Mucosa of gallbladder (tissue), 1 donor: ENCODE results near the gene KCTD13. TPM values are rescaled to one million over a fixed set of nuclear protein-coding genes. Genes with fewer than 3 reads are reported as not detected.
"Not testable (repeated sequence)": the region's sequence is repeated elsewhere in the genome, so short reads cannot be mapped to it uniquely, and the experiment has no call there.

Source experiments
- DNase-seq: peaks from one replicate; pipeline ENCODE4 v3.0.0-alpha.2; 2020; ENCODE audit warnings: low spot score
- total RNA-seq: library from RNA; stranded (reverse); gene quantifications from one replicate; pipeline ENCODE4 v1.2.1, GENCODE V29; 2021
- donor health status: DM: no; HTN: no; CAD: no.

Gene KCTD13
- total RNA-seq, 1 donor from 2014 or later = 28.4 TPM

DNA sequence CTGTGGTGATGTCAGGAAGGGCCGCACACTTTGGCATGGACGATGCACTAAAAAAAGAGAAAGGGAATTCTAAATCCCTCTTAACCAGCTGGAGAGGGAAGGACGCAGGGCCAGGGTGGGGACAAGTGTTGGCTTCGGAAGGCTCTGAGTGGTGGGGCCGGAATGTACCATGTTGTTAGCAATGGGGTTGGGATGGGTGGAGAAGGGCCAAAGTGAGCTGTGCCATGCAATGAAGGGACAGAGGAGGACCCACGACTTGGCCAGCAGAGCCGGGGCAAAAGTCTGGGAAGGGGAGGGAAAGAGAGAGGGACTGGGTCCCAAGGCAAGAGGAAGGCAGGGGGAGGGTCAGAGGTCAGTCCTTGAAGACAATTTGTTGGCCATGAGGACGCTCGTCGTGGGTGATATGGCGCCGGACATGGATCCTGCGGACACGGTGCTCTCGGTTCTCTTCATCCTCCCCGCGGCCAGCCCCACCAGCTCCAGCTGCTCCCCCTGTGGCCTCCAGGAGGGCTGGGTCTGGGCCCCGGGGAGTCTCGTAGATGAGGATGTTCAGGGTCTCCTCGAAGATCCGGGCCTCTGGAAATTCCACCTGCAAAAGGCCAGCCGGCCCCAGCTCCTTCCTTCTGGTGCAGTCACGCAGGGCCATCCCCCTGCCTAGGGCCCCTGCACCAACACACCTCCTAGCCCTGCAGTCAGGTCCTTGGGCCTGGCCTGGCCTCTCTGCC is 19.3 kb downstream of the KCTD13 start:
- no peak for DNase-seq

DNA sequence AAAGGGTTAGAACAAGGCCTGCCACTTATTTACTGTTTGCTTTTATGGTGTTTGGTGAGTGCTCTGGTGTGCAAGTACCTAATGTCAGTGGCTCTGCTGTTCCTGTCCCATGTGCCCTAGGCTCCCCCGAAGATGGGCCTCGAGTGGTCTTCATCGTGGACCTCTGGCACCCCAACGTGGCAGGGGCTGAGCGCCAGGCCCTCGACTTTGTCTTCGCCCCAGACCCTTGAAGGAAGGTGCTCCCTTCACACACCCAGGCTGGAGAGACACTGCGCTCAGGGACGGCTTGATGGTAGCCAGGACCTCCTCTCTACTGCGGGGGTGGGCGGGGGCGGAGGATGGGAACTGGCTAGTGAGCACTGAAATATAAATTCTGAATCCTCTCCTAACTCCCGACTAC is 20.4 kb downstream of the KCTD13 start:
- DNase-seq = no peak

DNA sequence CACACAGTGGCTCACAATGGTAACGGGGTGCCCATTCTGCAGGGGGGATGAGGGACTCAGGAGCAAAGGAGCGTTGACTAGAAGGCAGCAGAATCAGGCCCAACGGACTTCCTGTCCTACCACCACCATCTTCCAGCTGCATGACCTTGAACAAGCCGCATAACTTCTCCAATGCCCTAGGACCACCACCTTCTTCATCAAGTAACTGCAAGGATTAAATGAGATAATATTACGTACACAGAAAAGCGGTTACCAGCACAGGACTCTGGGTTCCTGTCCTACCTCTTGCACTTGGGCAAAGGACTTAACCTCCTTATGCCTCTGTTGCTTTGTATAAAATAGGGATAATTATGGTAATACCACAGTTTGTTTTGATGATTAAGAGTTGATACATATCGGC is 21.1 kb downstream of the KCTD13 start:
- no peak for DNase-seq

DNA sequence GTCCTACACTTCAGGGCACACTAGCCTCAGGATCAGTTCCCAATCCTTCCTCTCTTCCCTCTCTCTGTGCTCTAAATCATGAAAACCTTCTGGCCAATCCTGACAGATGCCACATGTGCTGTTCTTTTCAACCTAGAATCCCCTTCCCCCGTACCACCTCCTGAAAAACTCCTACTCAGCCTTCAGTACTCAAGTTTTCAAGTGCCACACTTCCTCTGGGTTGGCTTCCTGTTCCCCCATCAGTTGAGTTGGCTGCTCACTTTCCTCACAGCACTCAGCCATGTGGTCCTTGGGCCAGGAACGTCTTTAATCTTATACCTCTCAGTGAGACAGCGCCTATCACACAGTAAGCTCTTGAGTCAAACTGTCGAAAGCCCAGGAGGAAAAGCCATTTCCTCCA is 22.4 kb downstream of the KCTD13 start:
- DNase-seq = no peak

DNA sequence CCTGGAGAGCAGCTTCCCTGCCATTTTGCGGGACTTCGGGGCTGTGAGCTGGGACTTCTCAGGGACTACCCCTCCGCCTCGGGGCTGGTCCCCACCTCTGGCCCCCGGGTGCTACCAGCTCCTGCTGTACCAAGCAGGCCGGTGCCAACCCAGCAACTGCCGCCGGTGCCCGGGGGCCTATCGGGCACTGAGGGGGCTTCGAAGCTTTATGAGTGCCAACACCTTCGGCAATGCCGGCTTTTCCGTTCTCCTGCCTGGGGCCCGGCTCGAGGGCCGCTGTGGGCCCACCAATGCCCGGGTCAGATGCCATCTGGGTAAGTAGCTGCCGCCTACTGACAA is 24.4 kb downstream of the KCTD13 start:
- no peak for DNase-seq

DNA sequence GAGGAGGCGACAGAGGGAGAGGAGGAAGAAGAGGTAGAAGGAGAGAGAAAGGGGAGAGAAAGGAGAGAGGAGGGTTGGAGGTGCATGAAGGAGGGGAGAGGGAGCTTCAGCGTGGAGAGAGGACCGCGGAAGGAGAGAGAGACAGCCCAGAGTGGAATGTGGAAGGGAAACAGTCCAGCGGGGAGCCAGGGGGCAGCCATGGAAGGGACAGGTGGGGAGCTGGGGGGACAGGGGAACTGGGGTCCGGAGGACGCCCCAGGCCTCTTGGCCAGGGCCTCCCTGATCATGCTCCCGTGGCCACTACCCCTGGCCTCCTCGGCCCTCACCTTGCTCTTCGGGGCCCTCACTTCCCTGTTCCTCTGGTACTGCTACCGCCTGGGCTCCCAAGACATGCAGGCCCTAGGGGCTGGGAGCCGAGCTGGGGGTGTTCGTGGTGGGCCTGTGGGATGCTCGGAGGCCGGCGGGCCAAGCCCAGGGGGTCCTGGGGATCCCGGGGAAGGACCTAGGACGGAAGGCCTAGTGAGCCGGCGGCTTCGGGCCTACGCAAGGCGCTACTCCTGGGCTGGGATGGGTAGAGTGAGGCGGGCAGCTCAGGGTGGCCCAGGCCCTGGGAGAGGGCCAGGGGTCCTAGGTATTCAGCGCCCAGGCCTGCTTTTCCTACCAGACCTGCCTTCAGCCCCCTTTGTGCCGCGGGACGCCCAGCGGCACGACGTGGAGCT is 25.0 kb downstream of the KCTD13 start:
- DNase-seq = no peak

DNA sequence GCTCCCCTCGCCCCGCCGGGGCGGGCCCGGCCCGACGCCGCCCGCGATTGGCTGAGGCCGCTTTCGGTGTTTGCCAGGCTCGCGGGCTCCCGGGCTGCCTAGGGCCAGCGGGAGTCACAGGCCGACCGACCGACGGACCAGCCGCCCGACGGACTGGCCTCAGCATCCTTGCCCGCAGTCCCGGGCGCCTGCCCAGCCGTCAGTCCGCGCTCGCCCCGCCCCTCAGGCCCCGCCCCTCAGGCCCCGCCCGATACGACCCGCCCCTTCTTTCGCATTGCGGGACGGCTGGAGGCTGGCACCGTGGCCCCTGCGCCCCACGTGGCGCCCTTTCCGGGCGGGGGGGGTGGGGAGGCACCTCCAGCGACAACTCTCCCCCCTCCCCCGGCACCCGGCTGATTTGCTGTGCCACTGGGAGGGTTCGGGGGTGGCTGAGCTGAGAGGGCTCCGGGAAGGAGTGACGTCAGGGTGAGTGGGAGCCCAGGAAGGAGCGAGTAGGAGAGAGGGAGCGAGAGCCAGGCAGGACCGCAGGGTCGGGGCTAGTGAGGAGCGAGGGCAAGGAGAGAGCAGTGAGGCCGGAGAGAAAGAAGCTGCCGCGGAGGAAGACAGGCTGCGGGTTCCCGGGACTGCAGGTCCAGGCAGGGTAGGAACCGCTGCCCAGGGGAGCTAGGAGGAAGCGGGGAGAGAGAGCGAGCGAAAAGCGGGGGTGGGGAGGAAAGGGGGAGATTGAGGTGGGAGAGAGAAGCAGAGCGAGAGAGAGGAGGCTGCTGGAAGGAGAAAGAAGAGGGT is 25.7 kb downstream of the KCTD13 start, which contains the start of gene ASPHD1:
ASPHD1 (plus strand) TSS at position 387 of the 786 bp plus-strand sequence. CDS start 484 bp downstream, outside the sequence.
- peak; percentile 83 for DNase-seq

DNA sequence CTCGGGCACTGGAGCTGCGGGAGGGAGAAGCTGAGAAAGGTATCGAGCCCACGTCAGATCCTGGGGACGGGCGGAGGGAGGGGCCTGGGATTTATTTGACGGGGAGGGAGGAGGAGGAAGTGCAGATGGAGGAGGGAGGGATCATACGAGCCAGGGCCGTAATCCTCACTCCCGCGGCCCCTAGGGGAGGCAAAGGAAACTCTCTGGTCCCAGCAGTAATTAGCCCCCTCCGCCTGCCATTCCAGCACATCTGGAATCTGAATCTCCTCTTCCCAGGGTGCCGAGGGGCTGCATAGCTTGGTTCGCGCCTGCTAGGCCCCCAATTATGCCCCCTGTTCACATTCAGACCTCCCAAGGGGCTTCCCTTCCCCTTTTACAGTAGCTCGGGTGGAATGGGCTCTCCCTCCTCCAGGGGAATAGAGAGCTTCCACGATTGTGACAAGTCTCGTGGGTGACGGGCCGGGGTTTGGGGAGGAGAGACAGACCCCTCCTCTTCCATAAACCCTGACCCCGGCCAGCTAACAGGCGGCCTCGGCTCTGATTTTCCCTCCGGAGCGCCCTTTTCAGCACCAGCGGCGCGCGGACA is 26.4 kb downstream of the KCTD13 start, which contains the start of gene SEZ6L2:
SEZ6L2 (minus strand) TSS at position 35 of the 586 bp plus-strand sequence. CDS start 531 bp downstream, outside the sequence.
- peak; percentile 84 for DNase-seq

DNA sequence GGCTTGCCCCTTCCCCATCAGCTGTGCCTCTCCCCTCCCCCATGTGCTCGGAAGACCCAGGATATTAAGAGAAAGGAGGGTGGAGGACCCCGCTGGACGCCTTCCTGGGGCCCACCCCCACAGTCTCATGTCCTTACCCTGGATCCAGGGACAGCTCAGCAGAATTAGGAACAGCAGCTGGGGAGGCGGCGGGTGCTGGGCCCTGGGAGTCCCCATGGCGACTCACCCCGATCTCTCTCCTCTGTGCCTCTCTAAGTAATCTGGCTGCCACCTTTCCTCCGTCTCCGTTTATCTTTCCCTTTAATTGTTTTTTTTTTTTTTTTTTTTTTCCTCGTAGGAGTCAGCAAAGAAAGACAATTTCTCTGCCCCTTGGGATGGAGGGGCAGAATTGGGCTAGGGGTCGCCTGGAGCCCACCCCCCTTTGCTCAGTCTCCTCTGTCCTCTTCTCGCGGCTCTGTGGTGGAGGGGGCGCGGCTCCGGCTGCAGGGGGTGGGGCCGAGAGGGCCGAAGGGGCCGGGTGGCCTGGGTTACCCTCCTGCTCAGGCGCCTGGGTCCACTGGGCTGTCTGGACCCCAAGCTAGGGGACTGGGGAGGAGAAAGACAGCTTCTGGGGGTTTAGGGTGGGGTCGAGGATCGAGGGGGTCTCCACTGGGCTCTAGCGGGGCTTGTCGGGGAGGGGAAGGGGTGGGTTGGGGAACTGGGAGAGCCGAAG is 27.1 kb downstream of the KCTD13 start:
- DNase-seq = no peak

DNA sequence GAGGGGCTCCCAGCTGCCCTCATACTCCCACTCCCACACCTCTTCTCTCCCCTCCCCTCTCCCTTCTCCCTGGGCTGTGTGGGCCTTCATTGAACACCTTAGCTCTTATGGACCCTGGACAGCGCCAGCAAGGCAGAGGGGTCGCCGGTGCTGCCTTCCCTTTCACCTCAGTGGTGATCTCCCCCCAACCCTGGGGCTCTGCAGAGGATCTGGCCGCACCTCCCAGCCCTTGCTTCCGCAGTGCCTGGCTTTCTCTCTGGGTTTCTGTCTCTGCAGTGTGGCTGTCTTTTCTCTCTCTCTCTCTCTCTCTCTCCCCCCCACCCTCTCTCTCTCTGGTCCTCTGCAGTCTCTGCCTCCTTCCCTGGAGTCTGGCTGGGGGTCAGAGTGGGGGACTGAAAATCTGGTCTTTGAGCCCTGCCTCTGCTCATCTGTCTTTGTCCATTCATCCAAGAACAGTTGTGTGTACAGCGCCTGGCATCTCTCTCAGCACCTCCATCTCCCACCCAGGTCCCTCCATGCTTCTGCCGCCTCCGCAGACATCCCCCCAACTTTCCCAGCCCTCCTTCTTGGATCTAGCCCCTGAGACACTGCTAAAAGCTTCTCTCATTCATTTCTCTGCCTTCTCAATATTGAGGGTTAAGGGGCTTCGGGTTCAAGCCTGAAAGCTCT is 27.8 kb downstream of the KCTD13 start:
- no peak for DNase-seq

DNA sequence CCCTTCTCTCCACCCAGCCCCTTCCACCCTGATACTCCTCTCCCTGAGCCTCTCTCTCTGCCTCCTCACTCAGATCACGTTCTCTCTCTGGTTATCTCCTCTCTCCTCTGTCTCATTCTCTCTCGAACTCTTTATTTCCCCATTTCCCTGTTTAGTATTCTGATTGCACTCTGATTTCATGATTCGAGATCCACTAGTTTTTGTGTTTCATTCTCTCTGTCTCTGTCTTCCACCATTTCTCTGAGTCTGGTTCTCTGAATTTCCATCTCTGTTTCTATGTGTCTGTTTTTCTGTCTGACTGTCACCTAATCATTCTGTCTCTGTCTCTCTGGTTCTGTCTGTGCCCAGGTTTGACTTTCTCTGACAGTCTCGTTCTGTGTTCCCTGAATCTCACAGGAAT is 28.7 kb downstream of the KCTD13 start:
- DNase-seq = no peak

DNA sequence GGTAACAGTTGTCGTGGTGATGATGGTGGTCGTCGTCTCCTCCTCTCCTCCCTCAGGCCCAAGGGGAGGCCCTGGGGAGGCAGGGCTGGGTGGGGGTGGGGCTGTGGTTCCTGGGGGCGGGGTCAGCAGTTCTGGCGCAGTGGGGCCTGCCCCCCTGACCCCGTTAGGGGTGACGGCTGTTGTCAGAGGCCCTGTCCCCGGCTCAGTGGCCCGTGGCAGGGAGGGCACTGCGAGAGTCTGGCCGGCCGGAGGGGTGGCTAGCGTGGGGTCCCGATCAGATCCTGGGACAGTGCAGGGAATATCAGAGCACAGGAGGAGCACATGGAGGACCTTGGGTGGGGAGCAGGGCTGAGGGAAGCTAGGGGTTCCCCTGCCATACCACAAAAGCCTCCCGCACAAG is 29.2 kb downstream of the KCTD13 start:
- no peak for DNase-seq

DNA sequence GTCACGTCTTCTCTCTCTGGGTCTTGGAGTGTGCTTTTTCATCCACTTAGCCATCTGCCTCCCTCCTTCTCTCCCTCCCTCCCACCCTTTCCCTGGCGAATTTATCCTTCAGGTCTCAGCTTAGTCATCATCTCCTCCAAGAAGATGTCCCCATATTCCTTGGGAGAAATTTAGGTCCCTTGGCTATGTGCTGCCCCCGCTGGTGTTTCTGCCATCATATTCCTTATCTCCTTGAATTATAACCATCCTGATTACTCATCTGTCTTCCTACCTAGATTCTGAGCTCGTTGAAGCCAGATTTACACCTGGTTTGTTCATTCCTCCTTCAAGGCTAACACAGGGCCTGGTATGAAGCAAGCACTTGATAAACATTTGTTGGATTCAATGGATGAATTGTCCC is 31.7 kb downstream of the KCTD13 start:
- no peak for DNase-seq

DNA sequence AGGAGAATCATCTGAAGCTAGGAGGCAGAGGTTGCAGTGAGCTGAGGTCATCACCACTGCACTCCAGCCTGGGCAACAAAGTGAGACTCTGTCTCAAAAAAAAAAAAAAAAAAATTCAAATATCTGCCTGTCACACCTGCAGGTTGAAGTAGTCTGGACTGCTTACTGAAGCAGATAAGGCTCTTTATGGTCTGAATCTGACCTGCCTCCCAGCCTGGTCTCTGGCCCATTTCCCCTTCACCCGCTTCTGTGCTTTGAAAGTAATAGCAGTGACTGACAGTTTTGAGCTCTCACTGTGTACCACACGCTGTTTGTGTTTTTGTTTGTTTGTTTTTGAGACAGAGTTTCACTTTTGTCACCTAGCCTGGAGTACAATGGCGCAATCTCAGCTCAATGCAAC is 32.5 kb downstream of the KCTD13 start:
- DNase-seq = no peak

DNA sequence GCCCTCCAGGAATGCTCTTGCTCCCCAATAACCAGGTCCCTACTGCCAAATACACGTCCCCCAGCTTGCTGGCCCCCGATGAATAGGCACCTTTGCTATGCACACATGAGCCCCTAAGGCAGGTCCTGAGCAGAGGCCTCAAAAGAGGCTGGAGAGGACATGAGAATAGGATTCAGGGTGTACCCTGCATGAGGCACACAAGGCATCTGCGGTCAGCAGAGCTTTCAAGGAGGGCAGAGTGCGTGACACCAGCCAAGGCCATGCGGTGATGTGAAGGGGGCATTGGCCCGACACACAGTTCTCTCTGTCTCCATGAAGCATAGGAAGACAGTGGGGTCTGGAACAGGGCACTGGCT is 33.6 kb downstream of the KCTD13 start:
- no peak for DNase-seq

DNA sequence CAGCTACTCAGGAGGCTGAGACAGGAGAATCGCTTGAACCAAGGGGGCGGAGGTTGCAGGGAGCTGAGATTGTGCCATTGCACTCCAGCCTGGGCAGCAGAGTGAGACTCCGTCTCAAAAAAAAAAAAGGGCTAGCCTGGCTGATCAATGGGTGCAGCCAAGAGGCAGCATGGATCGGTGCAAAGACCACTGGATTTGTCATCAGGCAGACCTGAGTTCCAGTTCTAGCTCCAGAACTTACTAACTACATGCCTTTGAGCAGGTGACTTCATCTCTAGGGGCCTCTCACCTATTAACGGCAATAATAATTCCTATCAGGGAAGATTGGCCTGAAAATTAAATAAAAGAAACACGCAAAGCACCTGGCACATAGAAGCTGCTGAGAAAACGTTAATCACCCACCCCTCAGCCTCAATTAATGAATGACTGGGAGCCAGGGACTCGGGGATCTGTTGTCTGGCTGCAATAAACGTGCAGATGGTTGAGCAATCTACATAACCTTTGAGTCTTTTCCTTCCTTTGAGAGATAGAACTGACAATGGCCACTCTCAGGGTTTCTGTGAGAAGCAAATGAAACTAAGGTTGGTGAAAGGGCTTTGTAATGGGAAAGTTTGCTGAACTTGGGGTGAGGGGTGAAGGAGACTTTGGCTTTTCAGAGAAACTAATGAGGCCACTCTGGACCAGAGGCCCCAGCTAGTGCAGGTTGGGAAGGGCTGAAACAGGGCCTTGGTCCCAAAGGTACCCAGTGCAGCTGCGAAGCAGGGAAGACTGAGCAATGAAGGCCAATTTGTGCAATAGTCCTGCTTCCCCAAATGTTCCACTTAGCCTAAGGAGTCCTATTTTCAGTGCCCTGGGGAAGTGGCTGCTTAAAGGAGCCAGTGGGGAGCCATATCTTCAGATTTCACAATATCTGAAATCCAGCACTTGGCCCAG is 34.2 kb downstream of the KCTD13 start:
- no peak for DNase-seq

DNA sequence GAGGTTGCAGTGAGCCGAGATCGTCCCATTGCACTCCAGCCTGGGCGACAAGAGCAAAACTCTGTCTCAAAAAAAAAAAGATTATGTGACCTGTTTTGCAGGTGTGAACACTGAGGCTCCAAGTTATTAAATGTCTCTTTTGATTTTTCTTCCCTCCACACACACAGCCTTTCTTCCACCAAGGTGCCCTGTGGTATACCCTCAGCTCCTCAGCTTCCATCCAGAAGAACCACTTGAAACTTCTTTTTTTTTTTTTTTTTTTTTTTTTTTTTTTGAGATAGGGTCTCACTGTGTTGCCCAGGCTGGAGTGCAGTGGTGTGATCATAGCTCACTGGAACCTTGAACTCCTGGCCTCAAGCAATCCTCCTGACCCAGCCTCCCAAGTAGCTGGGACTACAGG is 36.7 kb downstream of the KCTD13 start:
- not testable (repeated sequence) for DNase-seq

DNA sequence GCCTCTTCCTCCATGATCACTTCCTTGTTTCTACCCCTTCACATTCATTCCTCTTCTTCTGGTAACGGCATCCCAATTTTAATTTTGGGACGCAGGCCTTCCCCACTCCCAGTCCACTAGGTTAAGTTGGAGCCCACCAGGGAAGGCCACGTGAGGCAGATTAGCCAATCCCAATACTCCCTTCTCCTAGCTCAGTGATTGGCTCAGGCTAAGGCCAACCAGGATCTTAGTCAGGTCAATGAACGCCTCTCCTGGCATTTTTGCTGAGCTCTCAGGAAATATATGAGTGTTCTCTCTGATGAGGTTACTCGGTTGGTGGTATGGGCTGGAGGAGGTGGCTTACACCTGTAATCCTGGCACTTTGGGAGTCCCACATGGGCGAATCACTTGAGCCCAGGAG is 42.0 kb downstream of the KCTD13 start:
- no peak for DNase-seq

DNA sequence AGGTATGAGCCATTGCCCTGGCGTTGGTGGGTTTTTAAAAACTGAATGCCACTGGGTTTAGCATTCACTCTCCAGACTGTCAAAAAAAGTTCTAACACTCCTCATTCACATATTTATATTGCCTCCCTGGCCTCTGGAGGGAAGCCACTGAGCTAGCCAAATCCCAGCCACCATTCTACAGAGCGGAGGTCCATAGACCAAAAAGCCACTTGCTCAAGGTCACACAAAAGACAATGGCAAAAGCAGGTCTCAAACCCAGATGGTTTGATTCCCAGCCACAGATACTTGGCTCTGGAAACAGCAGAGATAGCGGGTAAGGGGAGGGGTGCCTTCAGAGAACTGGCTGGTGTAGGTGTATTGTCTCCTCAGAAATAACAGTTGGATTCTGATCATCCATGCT is 45.0 kb downstream of the KCTD13 start:
- DNase-seq = no peak

DNA sequence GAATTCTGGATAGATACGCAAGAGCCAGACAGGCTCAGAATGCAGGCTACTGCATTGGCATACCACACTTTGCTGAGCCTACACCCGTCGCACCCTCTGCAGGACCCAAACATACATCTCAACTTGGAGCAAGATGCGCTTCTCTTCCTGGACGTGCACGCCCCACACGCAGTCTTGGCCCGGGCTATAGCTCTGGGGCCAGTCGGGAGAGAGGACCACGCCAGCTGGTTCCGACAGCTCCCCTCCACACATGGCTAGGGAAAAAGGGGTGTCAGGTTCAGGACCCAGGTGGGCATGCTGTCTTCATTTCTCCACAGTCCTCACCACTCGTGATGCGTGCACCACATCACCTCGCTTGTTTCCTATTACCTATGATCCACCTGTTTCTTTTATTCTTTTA is 47.9 kb downstream of the KCTD13 start:
- DNase-seq = no peak
